ENCODE data around the gene ENKD1.
A peak's percentile ranks its signal among the peaks of the same experiment; 100 is the strongest.

Gene ENKD1

GRCh38 chr16:67613808-67614207, 52.7 kb downstream of the ENKD1 start:
- no peak overlapping the region for H3K4me3 ChIP-seq (ENCODE audit: low read depth, low read length)
- DNase-seq (ENCODE audit: low read depth): peak; percentile 28
- TF ChIP-seq CTCF (IDR thresholded peaks at IDR 0.05; ENCODE audit: low read depth, low read length): peak; percentile 46
- no peak for TF ChIP-seq POLR2A (IDR thresholded peaks at IDR 0.05; ENCODE audit: extremely low read depth, insufficient read length)
- no peak for TF ChIP-seq MYC (IDR thresholded peaks at IDR 0.05; ENCODE audit: low read depth, low read length)

All from NB4 (cell line).